Heart left ventricle (tissue), 16 donors: Measurements from ENCODE around the gene TANGO2. TPM values are rescaled to one million over a fixed set of nuclear protein-coding genes. Genes with fewer than 3 reads are reported as not detected.
A peak's percentile ranks its signal among the peaks of the same experiment; 100 is the strongest.

Experiments used
- ATAC-seq, 4 donors: fragments of 200-7000 bp; cut with Tn5 transposase; one replicate each; pipeline ENCODE4 v1.9.1; 2020 to 2022; ENCODE audit warnings: moderate library complexity in 4 of 4, mild to moderate bottlenecking in 3 of 4, moderate number of reproducible peaks in 1 of 4
- DNase-seq, 5 donors: peaks; one replicate each; pipeline ENCODE4 v3.0.0-alpha.2; 2020
- H3K27ac ChIP-seq, 12 donors: fragments of 200-600 bp; sonication (generic) in 4 of 12; one replicate each; pipeline versions ENCODE4 v1.5.0 to v1.8.0; 2016 to 2022; ENCODE audit warnings: mild to moderate bottlenecking in 2 of 12
- H3K27me3 ChIP-seq, 9 donors: fragments of 200-600 bp; sonication (generic) in 2 of 9; one replicate each; pipeline versions ENCODE4 v1.5.1 to v1.8.0; 2016 to 2022; ENCODE audit warnings: mild to moderate bottlenecking in 3 of 9
- H3K36me3 ChIP-seq, 9 donors: fragments of 200-600 bp; sonication (generic) in 2 of 9; one replicate each; pipeline versions ENCODE4 v1.5.0 to v1.8.0; 2018 to 2022; ENCODE audit warnings: mild to moderate bottlenecking in 2 of 9
- H3K4me1 ChIP-seq, 12 donors: fragments of 200-600 bp; sonication (generic) in 4 of 12; one replicate each; pipeline versions ENCODE4 v1.5.0 to v1.8.0; 2016 to 2022; ENCODE audit warnings: mild to moderate bottlenecking in 3 of 12
- H3K4me3 ChIP-seq, 12 donors: fragments of 200-600 bp; sonication (generic) in 4 of 12; one replicate each; pipeline versions ENCODE4 v1.5.0 to v1.8.0; 2017 to 2022; ENCODE audit warnings: mild to moderate bottlenecking in 9 of 12, moderate library complexity in 4 of 12
- H3K9me3 ChIP-seq, 12 donors: fragments of 200-600 bp; sonication (generic) in 4 of 12; one replicate each; pipeline versions ENCODE4 v1.5.0 to v1.8.0; 2016 to 2022; ENCODE audit warnings: mild to moderate bottlenecking in 1 of 12
- POLR2A ChIP-seq, 2 donors: fragments of 450-650 bp; IDR thresholded peaks; one replicate each; pipeline ENCODE4 v1.6.1; 2017; ENCODE audit warnings: antibody characterized with exemption in 2 of 2, mild to moderate bottlenecking in 2 of 2, moderate library complexity in 2 of 2
- WGBS, 4 donors: extraction: QIAGEN DNeasy Blood & Tissue Kit in 2 of 4; methylation state at CpG; one replicate each; pipeline versions ENCODE4 v1.1.5 to v1.1.7; 2013 to 2018; 5-methylcytosine and 5-hydroxymethylcytosine counted together
- intact Hi-C, 10 donors: fragments of 100-400 bp; cut with DNase I; formaldehyde crosslinking; loops; one replicate each; pipeline versions ENCODE4 v1.11.1 to v1.14.2; 2022
- long read RNA-seq, 3 donors: library from polyadenylated mRNA; unstranded; transcript quantifications; one replicate each; pipeline ENCODE4 v2.0.0, GENCODE V29; 2020 to 2021
- polyA plus RNA-seq, 2 donors: library from polyadenylated mRNA; stranded (reverse); fragments of 200-250 nt; gene quantifications; one replicate each; pipeline ENCODE4 v1.2.3, GENCODE V29; 2013
- total RNA-seq, 9 donors: library from RNA; depleted of rRNA in 2 of 9; stranded (reverse); fragments of >200 nt in 2 of 9; fragmentation: NEBNext Ultra II Directional in 3 of 9; extraction: Animal tissue kit (Norgen Biotek cat#: 25700) in 3 of 9; gene quantifications; one replicate each; pipeline versions ENCODE4 v1.1.0 to v1.2.4, GENCODE V29; 2016 to 2023
- TF ChIP-seq, protein P1 (sequence below), 12 donors: fragments of 200-600 bp; sonication (generic) in 4 of 12; IDR thresholded peaks; one replicate each; pipeline versions ENCODE4 v1.5.0 to v1.8.0; 2018 to 2022; ENCODE audit warnings: antibody characterized with exemption in 12 of 12, mild to moderate bottlenecking in 5 of 12
- donor health status: ischemic (EF 13 %, LVEDD 7.1; RV severe dilation, severe dysfunction).
- donor health status: healthy with polysubstance abuse.
- donor health status: DM: no; HTN: yes; CAD: no.
- donor health status: DM: no; HTN: no; CAD: no.
- donor health status: ischemic (EF 25% LVEDD 6.9; RV normal size, moderate dysfunction).
- donor health status: ischemic (EF 25% LVEDD 5.7; RV mildly dilated, moderate dysfunction).
- donor health status: healthy.
- donor health status: DM: yes; HTN: yes; CAD: no.
- donor health status: ischemic (EF 35%, LVEDD 5.7; RV mildly dilated, moderate dysfunction).
- donor health status: nonischemic (EF 11% LVEDD 7.7; RV severe dilation, severe dysfunction).
- donor health status: DM: yes; HTN: yes; CAD: no.
- donor health status: PGD.
- donor health status: ischemic (EF 29% LVEDD 5.4; RV normal size, mild dysfunction).
- donor health status: nonischemic (EF 23%, LVEDD 6.1; RV moderate dilation, normal function).

TANGO2 gene, protein sequence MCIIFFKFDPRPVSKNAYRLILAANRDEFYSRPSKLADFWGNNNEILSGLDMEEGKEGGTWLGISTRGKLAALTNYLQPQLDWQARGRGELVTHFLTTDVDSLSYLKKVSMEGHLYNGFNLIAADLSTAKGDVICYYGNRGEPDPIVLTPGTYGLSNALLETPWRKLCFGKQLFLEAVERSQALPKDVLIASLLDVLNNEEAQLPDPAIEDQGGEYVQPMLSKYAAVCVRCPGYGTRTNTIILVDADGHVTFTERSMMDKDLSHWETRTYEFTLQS
- total RNA-seq (100 to 1,000 TPM in 3 of 9 donors, 10 to 100 TPM in 6; 55.6 to 341 (median 83.7) TPM), polyA plus RNA-seq (10 to 100 TPM; 51.3 to 63.0 TPM)
- long read RNA-seq, donor 1, transcript TANGO2-217 (9 exons, 2,439 nt), result minor isoform, 5 of 137 reads
- long read RNA-seq, donor 1, transcript TANGO2-201 (9 exons, 2,273 nt), result major isoform, 17 of 137 reads
- long read RNA-seq, donor 1, partial matches to known transcripts, result 29 of 137 reads
- long read RNA-seq, donor 1, other reads (novel, unspliced or antisense), result 74 of 137 reads
- long read RNA-seq, donor 2, transcript TANGO2-217 (9 exons, 2,439 nt), result minor isoform, 32 of 302 reads
- long read RNA-seq, donor 2, transcript TANGO2-201 (9 exons, 2,273 nt), result major isoform, 36 of 302 reads
- long read RNA-seq, donor 2, transcript TANGO2-203 (8 exons, 2,241 nt), result minor isoform, 11 of 302 reads
- long read RNA-seq, donor 2, transcript TANGO2-202 (7 exons, 2,011 nt), result minor isoform, 16 of 302 reads
- long read RNA-seq, donor 2, partial matches to known transcripts, result 31 of 302 reads
- long read RNA-seq, donor 2, other reads (novel, unspliced or antisense), result 165 of 302 reads
- long read RNA-seq, donor 3, transcript TANGO2-201 (9 exons, 2,273 nt), result major isoform, 17 of 99 reads
- long read RNA-seq, donor 3, partial matches to known transcripts, result 12 of 99 reads
- long read RNA-seq, donor 3, other reads (novel, unspliced or antisense), result 60 of 99 reads

DNA sequence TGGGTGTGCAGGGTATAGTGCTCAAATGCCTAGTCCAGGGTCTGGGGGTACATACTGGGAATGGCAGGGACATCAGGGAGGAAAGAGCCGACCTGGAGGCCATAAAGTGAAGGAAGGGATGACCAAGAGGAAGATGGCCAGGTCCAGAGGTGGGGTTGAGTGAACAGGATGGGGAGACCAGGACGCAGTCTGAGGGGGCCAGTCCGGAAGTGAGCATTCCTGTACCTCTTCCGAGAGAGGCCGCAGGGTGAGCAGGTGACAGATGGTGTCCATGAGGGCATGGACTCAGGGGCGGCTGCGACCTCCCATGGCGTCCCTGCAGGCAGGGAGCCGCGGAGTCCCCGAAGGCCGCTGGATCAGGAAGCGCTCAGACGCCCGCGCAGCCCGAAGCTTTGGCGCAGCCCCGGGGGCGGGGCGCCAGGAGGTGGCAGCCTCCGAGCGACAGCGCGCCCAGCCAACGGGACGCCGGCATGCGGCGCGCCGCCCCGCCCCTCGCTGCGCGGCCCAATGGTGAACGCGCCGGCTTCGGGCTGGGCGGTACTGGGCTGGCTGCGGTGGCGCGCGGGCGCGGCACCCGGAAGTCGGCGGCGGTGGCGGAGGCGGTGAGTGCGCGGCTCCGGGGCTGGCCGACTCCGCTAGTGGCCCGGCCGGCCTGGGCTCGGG lies at the start of gene TANGO2:
TSS of gene TANGO2 (plus strand) at position 578 of the 663 bp plus-strand sequence. CDS start 15,689 bp downstream, outside the sequence.
- peak; percentile 40 to 87 (median 76) for ATAC-seq
- intact Hi-C loops, result loop anchor here in 4 of 10 donors (5.0 to 10.0 kb wide), 3 partner anchors 62 to 94 kb away; partner anchors contain the start of genes DGCR8 (in 3 of the 4), RANBP1 (in 2 of the 4) and TRMT2A (in 2 of the 4)
- H3K4me1 ChIP-seq, result peaks cover 13 to 67% (median 47%) of the 10 kb centered on the region in 12 donors
- DNase-seq, result peak; percentile 93 to 97 (median 95)
- peak within 1 kb of the TSS; percentile 74 to 99 (median 96) for H3K4me3 ChIP-seq
- H3K9me3 ChIP-seq, result no peaks in the 10 kb centered on the region
- peak within 1 kb of the TSS; percentile 81 to 99 (median 95) for H3K27ac ChIP-seq
- peaks cover 0 to 10% (median 0%) of the 10 kb centered on the region in 9 donors for H3K36me3 ChIP-seq
- H3K27me3 ChIP-seq, result peaks cover 0 to 11% (median 0%) of the 10 kb centered on the region in 9 donors
- WGBS, 4 donors, result 0 to 1% (median 1%) methylated on average over 18 to 61 of the region's 61 CpGs
- TF ChIP-seq, protein P1, sequence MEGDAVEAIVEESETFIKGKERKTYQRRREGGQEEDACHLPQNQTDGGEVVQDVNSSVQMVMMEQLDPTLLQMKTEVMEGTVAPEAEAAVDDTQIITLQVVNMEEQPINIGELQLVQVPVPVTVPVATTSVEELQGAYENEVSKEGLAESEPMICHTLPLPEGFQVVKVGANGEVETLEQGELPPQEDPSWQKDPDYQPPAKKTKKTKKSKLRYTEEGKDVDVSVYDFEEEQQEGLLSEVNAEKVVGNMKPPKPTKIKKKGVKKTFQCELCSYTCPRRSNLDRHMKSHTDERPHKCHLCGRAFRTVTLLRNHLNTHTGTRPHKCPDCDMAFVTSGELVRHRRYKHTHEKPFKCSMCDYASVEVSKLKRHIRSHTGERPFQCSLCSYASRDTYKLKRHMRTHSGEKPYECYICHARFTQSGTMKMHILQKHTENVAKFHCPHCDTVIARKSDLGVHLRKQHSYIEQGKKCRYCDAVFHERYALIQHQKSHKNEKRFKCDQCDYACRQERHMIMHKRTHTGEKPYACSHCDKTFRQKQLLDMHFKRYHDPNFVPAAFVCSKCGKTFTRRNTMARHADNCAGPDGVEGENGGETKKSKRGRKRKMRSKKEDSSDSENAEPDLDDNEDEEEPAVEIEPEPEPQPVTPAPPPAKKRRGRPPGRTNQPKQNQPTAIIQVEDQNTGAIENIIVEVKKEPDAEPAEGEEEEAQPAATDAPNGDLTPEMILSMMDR (IDR thresholded peaks at IDR 0.05), result no peak
- peak; percentile 97 to 99 for TF ChIP-seq POLR2A (IDR thresholded peaks at IDR 0.05)

DNA sequence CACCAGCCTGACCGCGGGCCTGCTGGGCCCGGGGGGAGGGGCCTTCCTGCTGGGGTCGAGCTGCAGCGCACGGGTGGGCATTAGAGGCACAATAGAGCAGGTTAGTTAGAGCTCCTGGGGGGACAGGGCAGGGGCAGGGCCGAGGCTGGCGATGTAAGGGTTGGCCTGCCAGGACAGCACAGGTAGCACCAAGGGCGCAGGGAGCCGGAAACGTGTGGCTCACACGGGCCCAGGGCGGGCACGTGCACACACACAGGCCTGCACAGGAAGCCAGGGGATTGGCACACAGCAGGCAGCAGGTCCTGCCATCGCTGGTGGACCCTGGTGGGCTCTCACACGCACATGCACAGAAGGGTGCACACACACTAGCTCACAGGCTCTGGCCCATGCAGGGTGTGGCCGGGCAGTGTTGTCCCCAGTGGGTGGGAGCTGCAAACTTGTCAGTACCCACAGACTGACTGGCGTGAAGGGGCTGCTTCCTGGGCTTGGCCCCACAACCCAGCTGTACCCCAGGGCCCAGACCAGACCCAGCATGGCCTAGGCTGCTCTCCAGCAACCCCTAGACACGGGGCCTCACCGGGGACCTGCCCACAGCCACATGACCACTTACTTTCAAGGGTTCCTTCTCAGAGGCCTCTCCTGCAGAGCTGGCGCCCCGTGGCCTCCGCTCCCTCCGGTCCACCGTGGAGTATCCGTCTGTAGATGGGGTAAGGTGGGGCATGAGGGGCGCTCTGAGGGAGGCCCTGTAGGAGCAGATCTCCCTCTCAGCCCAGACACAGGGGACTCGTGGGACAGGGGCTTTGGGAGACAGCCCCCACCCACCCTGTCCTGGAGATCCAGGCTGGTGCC lies 49.4 kb upstream of the TANGO2 start:
- ATAC-seq, result peak in 1 of 4 donors; percentile 1
- no peaks in the 10 kb centered on the region for H3K27me3 ChIP-seq
- H3K9me3 ChIP-seq, result no peaks in the 10 kb centered on the region
- intact Hi-C loops, result loop anchor here in 8 of 10 donors (1.0 to 10.0 kb wide), 5 partner anchors 41 to 316 kb away; no protein-coding TSS in a partner anchor
- H3K36me3 ChIP-seq, result peaks cover 0 to 82% (median 54%) of the 10 kb centered on the region in 9 donors
- TF ChIP-seq POLR2A (IDR thresholded peaks at IDR 0.05), result no peak
- TF ChIP-seq, protein P1 (IDR thresholded peaks at IDR 0.05), result no peak
- H3K4me1 ChIP-seq, result peaks cover 0 to 32% (median 5%) of the 10 kb centered on the region in 12 donors
- H3K27ac ChIP-seq, result peak overlapping the region in 2 of 12 donors; percentile 41 to 55
- no peak for DNase-seq
- no peak overlapping the region for H3K4me3 ChIP-seq
- WGBS, 4 donors, result 64 to 68% (median 66%) methylated on average over 10 to 28 of the region's 28 CpGs

DNA sequence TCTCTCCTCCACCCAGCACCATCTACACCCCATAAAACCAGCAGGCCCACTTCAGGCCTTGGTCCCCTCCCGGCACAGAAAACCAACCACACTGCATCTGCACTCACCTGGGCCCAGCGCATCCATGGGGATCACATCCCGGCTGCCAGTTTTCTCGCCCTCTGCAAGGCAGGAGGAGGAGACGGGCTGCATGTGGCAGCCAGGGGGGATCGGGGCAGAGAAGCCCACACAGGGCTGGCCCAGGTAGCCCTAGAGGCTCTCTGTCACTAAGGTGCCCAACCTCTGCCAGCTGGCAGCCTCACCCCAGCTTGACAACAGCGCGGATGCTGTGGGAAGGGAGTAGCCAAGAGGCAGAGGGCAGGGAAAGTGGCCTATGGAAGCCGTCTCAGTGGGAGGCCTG lies 48.7 kb upstream of the TANGO2 start:
- no peak overlapping the region for H3K4me3 ChIP-seq
- ATAC-seq (no peak), DNase-seq (no peak)
- peaks cover 0 to 82% (median 59%) of the 10 kb centered on the region in 9 donors for H3K36me3 ChIP-seq
- peaks cover 0 to 32% (median 5%) of the 10 kb centered on the region in 12 donors for H3K4me1 ChIP-seq
- H3K27ac ChIP-seq, result peak overlapping the region in 1 of 12 donors; percentile 41
- no peaks in the 10 kb centered on the region for H3K27me3 ChIP-seq
- H3K9me3 ChIP-seq, result no peaks in the 10 kb centered on the region
- no peak for TF ChIP-seq POLR2A (IDR thresholded peaks at IDR 0.05)
- TF ChIP-seq, protein P1 (IDR thresholded peaks at IDR 0.05), result no peak
- intact Hi-C loops, result loop anchor here in 4 of 10 donors (1.0 to 10.0 kb wide), 4 partner anchors 41 to 315 kb away; no protein-coding TSS in a partner anchor
- 84 to 90% (median 87%) methylated on average over 8 to 9 of the region's 9 CpGs for WGBS, 4 donors
